OCI-LY1 (cell line): ENCODE results near the gene SH3BP4.

ENCODE experiments used
- EZH2 ChIP-seq: fragments of 200-600 bp; sonication (generic), shearing (Covaris generic); IDR thresholded peaks from 2 replicates; pipeline ENCODE4 v1.8.0; 2017; ENCODE audit warnings: borderline replicate concordance, mixed run types, mild to moderate bottlenecking, antibody characterized with exemption, low read length, moderate library complexity, mixed read lengths
- TF ChIP-seq, protein P1 (sequence below): fragments of 200-600 bp; sonication (generic), shearing (Covaris generic); IDR thresholded peaks from 2 replicates; pipeline ENCODE4 v1.5.1; 2017; ENCODE audit warnings: mild to moderate bottlenecking, antibody characterized with exemption, low read length, moderate library complexity, mixed read lengths

DNA sequence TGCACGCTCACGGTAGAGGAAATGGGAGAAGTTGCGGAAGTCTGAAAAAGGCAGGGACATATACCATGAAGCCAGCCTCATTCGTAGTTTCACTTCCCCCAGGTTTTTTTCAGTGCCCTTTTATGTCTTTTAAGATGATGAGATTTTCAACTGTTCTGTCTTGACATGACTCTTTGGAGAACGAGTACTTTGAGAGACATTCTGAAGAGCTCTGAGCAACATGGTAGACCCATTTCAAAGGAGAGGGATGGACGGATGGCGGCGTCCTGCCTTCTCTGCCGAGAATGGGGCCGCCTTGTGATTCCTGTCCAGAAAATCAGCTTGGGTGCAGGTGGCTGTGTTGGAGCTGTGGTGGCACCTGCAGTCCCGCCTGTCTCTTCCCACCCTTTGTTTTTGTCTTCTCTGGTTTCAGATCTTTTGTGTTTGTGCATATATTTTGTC lies 41.7 kb downstream of the SH3BP4 start:
- TF ChIP-seq, protein P1, sequence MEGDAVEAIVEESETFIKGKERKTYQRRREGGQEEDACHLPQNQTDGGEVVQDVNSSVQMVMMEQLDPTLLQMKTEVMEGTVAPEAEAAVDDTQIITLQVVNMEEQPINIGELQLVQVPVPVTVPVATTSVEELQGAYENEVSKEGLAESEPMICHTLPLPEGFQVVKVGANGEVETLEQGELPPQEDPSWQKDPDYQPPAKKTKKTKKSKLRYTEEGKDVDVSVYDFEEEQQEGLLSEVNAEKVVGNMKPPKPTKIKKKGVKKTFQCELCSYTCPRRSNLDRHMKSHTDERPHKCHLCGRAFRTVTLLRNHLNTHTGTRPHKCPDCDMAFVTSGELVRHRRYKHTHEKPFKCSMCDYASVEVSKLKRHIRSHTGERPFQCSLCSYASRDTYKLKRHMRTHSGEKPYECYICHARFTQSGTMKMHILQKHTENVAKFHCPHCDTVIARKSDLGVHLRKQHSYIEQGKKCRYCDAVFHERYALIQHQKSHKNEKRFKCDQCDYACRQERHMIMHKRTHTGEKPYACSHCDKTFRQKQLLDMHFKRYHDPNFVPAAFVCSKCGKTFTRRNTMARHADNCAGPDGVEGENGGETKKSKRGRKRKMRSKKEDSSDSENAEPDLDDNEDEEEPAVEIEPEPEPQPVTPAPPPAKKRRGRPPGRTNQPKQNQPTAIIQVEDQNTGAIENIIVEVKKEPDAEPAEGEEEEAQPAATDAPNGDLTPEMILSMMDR = no peak
- no peak for TF ChIP-seq EZH2
